Measurements from ENCODE around the gene TTC36. TPM values are rescaled to one million over a fixed set of nuclear protein-coding genes. Genes with fewer than 3 reads are reported as not detected.
A peak's percentile ranks its signal among the peaks of the same experiment; 100 is the strongest.

TTC36 gene
- total RNA-seq, 1 experiment from 2014 or later, result 1.6 TPM

DNA sequence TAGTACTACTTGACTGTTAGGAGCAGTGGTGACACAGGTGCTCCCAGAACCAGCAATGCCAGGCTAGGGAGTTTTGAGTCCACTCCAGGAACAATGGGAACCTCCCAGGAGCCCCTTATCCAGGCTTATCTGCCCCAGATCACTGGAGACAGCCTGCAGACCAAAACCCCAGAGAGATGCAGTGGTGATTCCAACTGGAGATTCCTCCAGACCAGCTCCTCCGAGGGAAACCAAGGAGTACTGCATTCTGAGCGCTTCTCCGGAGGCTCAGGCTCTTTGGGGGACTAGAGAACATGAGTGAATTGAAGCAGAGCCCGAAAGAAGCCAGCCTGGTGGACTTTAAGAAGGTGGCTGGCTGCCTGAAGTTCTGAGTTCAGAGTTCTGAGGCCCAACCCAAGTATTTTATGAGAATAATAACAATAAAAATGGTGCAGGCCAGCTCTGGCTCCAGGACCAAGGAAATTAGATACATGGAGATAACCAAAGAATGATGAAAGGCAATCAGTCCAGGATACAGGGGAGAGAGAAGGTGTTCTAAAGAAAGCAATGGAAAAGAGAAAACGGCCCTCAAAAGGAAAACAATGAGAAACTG is 2.4 kb downstream of the TTC36 start:
- Histone ChIP-seq H3K4me2 (ENCODE audit: insufficient read depth, insufficient read length, low read length) (peak overlapping the region; percentile 93), H3K18ac (ENCODE audit: insufficient read length, low read depth, low read length) (no peak overlapping the region), H4K91ac (ENCODE audit: insufficient read length, low read depth, low read length) (no peak overlapping the region), H3K9ac (ENCODE audit: extremely low read depth, insufficient read length, low read length) (no peak overlapping the region), H3K79me2 (ENCODE audit: insufficient read depth, low read length) (no peaks in the 10 kb centered on the region), H3K23me2 (ENCODE audit: insufficient read length, low read depth, low read length, poor library complexity, severe bottlenecking) (peaks cover 10% of the 10 kb centered on the region), H3K4me1 (ENCODE audit: insufficient read depth, low read length) (no peaks in the 10 kb centered on the region; the same call in 1 of the 2 replicates), H2BK12ac (ENCODE audit: insufficient read length, low read depth, low read length) (no peak overlapping the region), H3T11ph (ENCODE audit: low read length) (no peak overlapping the region), H3K23ac (ENCODE audit: insufficient read length, low read depth, low read length) (no peak overlapping the region), H4K5ac (ENCODE audit: insufficient read length, low read depth, low read length) (no peak overlapping the region), H3K27ac (ENCODE audit: insufficient read length, low read depth, low read length) (no peak overlapping the region), H2BK20ac (ENCODE audit: low read depth, low read length, poor library complexity, severe bottlenecking) (no peak overlapping the region), H2AK5ac (ENCODE audit: insufficient read length, low read length) (no peak overlapping the region), H2BK120ac (ENCODE audit: low read depth, low read length, poor library complexity, severe bottlenecking) (no peak overlapping the region), H3K9me3 (ENCODE audit: control insufficient read depth, low read depth, low read length) (no peaks in the 10 kb centered on the region), H3K79me1 (ENCODE audit: insufficient read depth, low read depth, low read length, poor library complexity, severe bottlenecking) (no peaks in the 10 kb centered on the region), H3K56ac (ENCODE audit: insufficient read length, low read depth, low read length) (no peak overlapping the region), H2BK15ac (ENCODE audit: low read depth, low read length) (no peak overlapping the region), H2BK5ac (ENCODE audit: insufficient read length, low read length) (no peak overlapping the region), H3K27me3 (ENCODE audit: insufficient read depth, low read length) (no peaks in the 10 kb centered on the region), H4K8ac (replicated peaks; ENCODE audit: insufficient read length, low read depth, low read length) (no peak overlapping the region), H3K4ac (ENCODE audit: low read depth, low read length) (no peak overlapping the region), H4K20me1 (ENCODE audit: control insufficient read depth, insufficient read depth, insufficient read length) (no peaks in the 10 kb centered on the region), H3K14ac (ENCODE audit: insufficient read depth, low read length) (no peak overlapping the region), H2AFZ (ENCODE audit: low read length) (no peak overlapping the region)
- H3K4me1 Mint-ChIP-seq, result peaks cover 38% of the 10 kb centered on the region in 2 experiments
- peaks cover 5% of the 10 kb centered on the region; the same call in 1 of the 2 replicates for H3K27me3 Mint-ChIP-seq (ENCODE audit: low read depth)
- TF ChIP-seq, protein P1, sequence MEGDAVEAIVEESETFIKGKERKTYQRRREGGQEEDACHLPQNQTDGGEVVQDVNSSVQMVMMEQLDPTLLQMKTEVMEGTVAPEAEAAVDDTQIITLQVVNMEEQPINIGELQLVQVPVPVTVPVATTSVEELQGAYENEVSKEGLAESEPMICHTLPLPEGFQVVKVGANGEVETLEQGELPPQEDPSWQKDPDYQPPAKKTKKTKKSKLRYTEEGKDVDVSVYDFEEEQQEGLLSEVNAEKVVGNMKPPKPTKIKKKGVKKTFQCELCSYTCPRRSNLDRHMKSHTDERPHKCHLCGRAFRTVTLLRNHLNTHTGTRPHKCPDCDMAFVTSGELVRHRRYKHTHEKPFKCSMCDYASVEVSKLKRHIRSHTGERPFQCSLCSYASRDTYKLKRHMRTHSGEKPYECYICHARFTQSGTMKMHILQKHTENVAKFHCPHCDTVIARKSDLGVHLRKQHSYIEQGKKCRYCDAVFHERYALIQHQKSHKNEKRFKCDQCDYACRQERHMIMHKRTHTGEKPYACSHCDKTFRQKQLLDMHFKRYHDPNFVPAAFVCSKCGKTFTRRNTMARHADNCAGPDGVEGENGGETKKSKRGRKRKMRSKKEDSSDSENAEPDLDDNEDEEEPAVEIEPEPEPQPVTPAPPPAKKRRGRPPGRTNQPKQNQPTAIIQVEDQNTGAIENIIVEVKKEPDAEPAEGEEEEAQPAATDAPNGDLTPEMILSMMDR (conservative IDR thresholded peaks at IDR 0.05), result 0 out of 3 replicates have a peak, but pooled peaks have one; percentile 14
- no peak for DNase-seq
- peak overlapping the region; percentile 86 to 97 for H3K4me3 Mint-ChIP-seq
- H3K9me3 Mint-ChIP-seq, result no peaks in the 10 kb centered on the region
- H3K27ac Mint-ChIP-seq, result no peak overlapping the region
- WGBS (ENCODE audit: extremely low coverage, insufficient read length, low lambda C conversion rate), result no CpG with 5 or more reads among the region's 5 CpGs
- peaks cover 0 to 10% (median 4%) of the 10 kb centered on the region in 3 experiments; a peak in 4 of 7 replicates for H3K36me3 Mint-ChIP-seq (ENCODE audit: insufficient read depth in 1 of 3, low read depth in 3 of 3)
